CD14-positive monocyte (primary cell): ENCODE measurements around the gene MAP3K20. TPM values are rescaled to one million over a fixed set of nuclear protein-coding genes. Genes with fewer than 3 reads are reported as not detected.

Experiments
- DNase-seq, 3 donors: peaks; one replicate each; pipeline ENCODE4 v3.0.0-alpha.2; 2011 to 2022
- H2AFZ ChIP-seq: 2 replicates; pipeline ENCODE4 v1.6.0; 2012; ENCODE audit warnings: mild to moderate bottlenecking, low read depth, low read length, inconsistent platforms; ENCODE audit not compliant: insufficient read depth, poor library complexity, severe bottlenecking
- H3K27ac ChIP-seq, 2 donors: 1 replicate in 1 of 2; 2 replicates in 1 of 2; pipeline ENCODE4 v1.5.1; 2012 to 2013; ENCODE audit warnings: low read length in 2 of 2, control low read depth in 1 of 2, inconsistent platforms in 1 of 2, low read depth in 1 of 2, mild to moderate bottlenecking in 1 of 2
- H3K27me3 ChIP-seq, 2 donors: one replicate each; pipeline versions ENCODE4 v1.6.0 to v1.6.1; 2011 to 2013; ENCODE audit warnings: low read length in 2 of 2; ENCODE audit not compliant: control insufficient read depth in 2 of 2, insufficient read depth in 2 of 2
- H3K36me3 ChIP-seq, 2 donors: replicated peaks in 1 of 2; 1 replicate in 1 of 2; 2 replicates in 1 of 2; pipeline versions ENCODE4 v1.5.1 to v1.6.1; 2012 to 2013; ENCODE audit warnings: low read length in 2 of 2, control low read depth in 1 of 2, inconsistent platforms in 1 of 2, mild to moderate bottlenecking in 1 of 2; ENCODE audit not compliant: insufficient read depth in 2 of 2, control insufficient read depth in 1 of 2
- H3K4me1 ChIP-seq, 2 donors: 1 replicate in 1 of 2; 2 replicates in 1 of 2; pipeline versions ENCODE4 v1.5.1 to v1.6.1; 2012 to 2013; ENCODE audit warnings: low read length in 2 of 2, control low read depth in 1 of 2, inconsistent platforms in 1 of 2, mild to moderate bottlenecking in 1 of 2, moderate library complexity in 1 of 2; ENCODE audit not compliant: insufficient read depth in 2 of 2, control insufficient read depth in 1 of 2
- H3K4me2 ChIP-seq: replicated peaks from 2 replicates; pipeline ENCODE3; 2012; ENCODE audit warnings: low read length, moderate library complexity, mild to moderate bottlenecking; ENCODE audit not compliant: poor library complexity, severe bottlenecking; ENCODE audit errors: extremely low read depth
- H3K4me3 ChIP-seq, 3 experiments: fragments of 200-600 bp in 1 of 3; sonication (generic) in 1 of 3; replicated peaks in 1 of 3; 1 replicate in 2 of 3; 2 replicates in 1 of 3; pipeline ENCODE4 v1.5.1; 2011 to 2013; ENCODE audit warnings: low read length in 3 of 3, mild to moderate bottlenecking in 3 of 3, control low read depth in 2 of 3, low read depth in 2 of 3, inconsistent platforms in 1 of 3, moderate library complexity in 1 of 3
- H3K79me2 ChIP-seq: 2 replicates; pipeline ENCODE4 v1.6.0; 2012; ENCODE audit warnings: mild to moderate bottlenecking, control low read depth, inconsistent platforms, low read length, moderate library complexity; ENCODE audit not compliant: insufficient read depth
- H3K9ac ChIP-seq: 2 replicates; pipeline ENCODE4 v1.6.0; 2017; ENCODE audit warnings: low read length, mild to moderate bottlenecking; ENCODE audit not compliant: insufficient read depth, poor library complexity, severe bottlenecking
- H3K9me3 ChIP-seq, 2 donors: replicated peaks in 1 of 2; 1 replicate in 1 of 2; 2 replicates in 1 of 2; pipeline versions ENCODE4 v1.5.1 to v1.6.1; 2012 to 2013; ENCODE audit warnings: low read length in 2 of 2, control low read depth in 1 of 2; ENCODE audit not compliant: control insufficient read depth in 1 of 2, insufficient read depth in 1 of 2
- H4K20me1 ChIP-seq: 2 replicates; pipeline ENCODE4 v1.6.0; 2012; ENCODE audit warnings: mild to moderate bottlenecking, low read length, control low read depth, moderate library complexity; ENCODE audit not compliant: insufficient read depth
- H3K27ac Mint-ChIP-seq, 7 donors: one replicate each; pipeline ENCODE4 v1.8.0; 2020; ENCODE audit warnings: mild to moderate bottlenecking in 7 of 7, mixed read lengths in 7 of 7, moderate library complexity in 6 of 7, inconsistent platforms in 2 of 7
- H3K27me3 Mint-ChIP-seq, 3 donors: one replicate each; pipeline ENCODE4 v1.8.0; 2021 to 2022; ENCODE audit warnings: low read depth in 3 of 3, mild to moderate bottlenecking in 3 of 3, mixed read lengths in 3 of 3, moderate library complexity in 3 of 3, inconsistent platforms in 1 of 3
- H3K36me3 Mint-ChIP-seq, 2 donors: one replicate each; pipeline ENCODE4 v1.8.0; 2020; ENCODE audit warnings: mixed read lengths in 2 of 2, inconsistent platforms in 1 of 2, mild to moderate bottlenecking in 1 of 2
- H3K4me1 Mint-ChIP-seq: one replicate; pipeline ENCODE4 v1.8.0; 2020; ENCODE audit warnings: mild to moderate bottlenecking, mixed read lengths
- H3K4me3 Mint-ChIP-seq, 2 donors: one replicate each; pipeline ENCODE4 v1.8.0; 2020; ENCODE audit warnings: mild to moderate bottlenecking in 2 of 2, mixed read lengths in 2 of 2, moderate library complexity in 1 of 2
- H3K9me3 Mint-ChIP-seq, 7 donors: one replicate each; pipeline ENCODE4 v1.8.0; 2020 to 2022; ENCODE audit warnings: mixed read lengths in 7 of 7, mild to moderate bottlenecking in 6 of 7, moderate library complexity in 6 of 7, inconsistent platforms in 2 of 7
- CTCF ChIP-seq: fragments of 200-600 bp; IDR thresholded peaks from one replicate; pipeline ENCODE4 v1.8.0; 2022; ENCODE audit warnings: antibody characterized with exemption, mild to moderate bottlenecking
- WGBS: methylation state at CpG from one replicate; pipeline ENCODE4 v1.1.5; 2013; ENCODE audit warnings: missing lambda C conversion rate; ENCODE audit not compliant: insufficient coverage; 5-methylcytosine and 5-hydroxymethylcytosine counted together
- intact Hi-C, 2 donors: fragments of 100-400 bp; cut with micrococcal nuclease; formaldehyde crosslinking; loops; one replicate each; pipeline versions ENCODE4 v1.15.0 to v1.15.1; 2023
- polyA plus RNA-seq, 3 donors: library from polyadenylated mRNA; depleted of rRNA in 1 of 3; unstranded in 2 of 3; stranded (reverse) in 1 of 3; fragments of 300-500 nt in 2 of 3; fragments of >200 nt in 1 of 3; fragmentation: Illumina TruSeq in 2 of 3; gene quantifications; 1 replicate in 2 of 3; 2 replicates in 1 of 3; pipeline ENCODE4 v1.2.3, GENCODE V29; 2012 to 2021

MAP3K20 gene
- polyA plus RNA-seq, 3 donors = 14.3 to 30.7 (median 21.6) TPM

GRCh38 chr2:173290046-173290445 lies 214.4 kb downstream of the MAP3K20 start:
- no peaks in the 10 kb centered on the region for H4K20me1 ChIP-seq
- Mint-ChIP-seq H3K4me1 (no peaks in the 10 kb centered on the region), H3K4me3 (no peak overlapping the region), H3K9me3 (peaks cover 0 to 18% (median 11%) of the 10 kb centered on the region in 7 donors), H3K27ac (no peak overlapping the region), H3K27me3 (peaks cover 0 to 3% (median 0%) of the 10 kb centered on the region in 3 donors), H3K36me3 (no peaks in the 10 kb centered on the region)
- no peak overlapping the region for H3K27ac ChIP-seq
- H3K9me3 ChIP-seq = peaks cover 0 to 15% of the 10 kb centered on the region in 2 donors
- H2AFZ ChIP-seq = no peak overlapping the region
- intact Hi-C loops = no loop called here
- H3K27me3 ChIP-seq = no peaks in the 10 kb centered on the region
- no peaks in the 10 kb centered on the region for H3K36me3 ChIP-seq
- H3K79me2 ChIP-seq = no peaks in the 10 kb centered on the region
- H3K4me1 ChIP-seq = no peaks in the 10 kb centered on the region
- WGBS = no CpG with 5 or more reads among the region's 2 CpGs
- no peak for TF ChIP-seq CTCF
- no peak overlapping the region for H3K4me3 ChIP-seq
- no peak for DNase-seq
- no peak overlapping the region for H3K4me2 ChIP-seq
- no peak overlapping the region for H3K9ac ChIP-seq

GRCh38 chr2:173290518-173290917 lies 214.9 kb downstream of the MAP3K20 start:
- Histone ChIP-seq H3K4me3 (no peak overlapping the region), H3K27me3 (no peaks in the 10 kb centered on the region), H3K27ac (no peak overlapping the region), H2AFZ (no peak overlapping the region), H4K20me1 (no peaks in the 10 kb centered on the region), H3K4me2 (no peak overlapping the region), H3K9ac (no peak overlapping the region), H3K79me2 (no peaks in the 10 kb centered on the region), H3K9me3 (peaks cover 0 to 15% of the 10 kb centered on the region in 2 donors), H3K4me1 (no peaks in the 10 kb centered on the region), H3K36me3 (no peaks in the 10 kb centered on the region)
- H3K4me3 Mint-ChIP-seq = no peak overlapping the region
- intact Hi-C loops = no loop called here
- no peak for TF ChIP-seq CTCF
- peaks cover 0 to 19% (median 11%) of the 10 kb centered on the region in 7 donors for H3K9me3 Mint-ChIP-seq
- 91% methylated on average over 4 of the region's 6 CpGs for WGBS
- H3K27me3 Mint-ChIP-seq = peaks cover 0 to 3% (median 0%) of the 10 kb centered on the region in 3 donors
- no peak overlapping the region for H3K27ac Mint-ChIP-seq
- no peaks in the 10 kb centered on the region for H3K36me3 Mint-ChIP-seq
- no peaks in the 10 kb centered on the region for H3K4me1 Mint-ChIP-seq
- DNase-seq = no peak
